Keratinocyte (primary cell): Measurements from ENCODE around the gene STK32C. TPM values are rescaled to one million over a fixed set of nuclear protein-coding genes. Genes with fewer than 3 reads are reported as not detected.

ENCODE experiments used
- DNase-seq: peaks from one replicate; pipeline ENCODE4 v3.0.0-alpha.2; 2011; ENCODE audit warnings: low read depth, missing footprints, low spot score
- FAIRE-seq: peaks from 2 replicates; lab custom pipeline; 2011; peaks lifted over from hg19 to GRCh38; lab: Jason Lieb, UNC
- H2AFZ ChIP-seq: 2 replicates; pipeline ENCODE4 v1.6.0; 2012; ENCODE audit warnings: low read length, control low read depth, inconsistent platforms; ENCODE audit not compliant: control insufficient read depth
- H3K27ac ChIP-seq: 2 replicates; pipeline ENCODE4 v1.5.1; 2011; ENCODE audit warnings: low read length; ENCODE audit not compliant: control insufficient read depth, insufficient read depth
- H3K27me3 ChIP-seq: 3 replicates; pipeline ENCODE4 v1.6.0; 2011; ENCODE audit warnings: low read length; ENCODE audit not compliant: control insufficient read depth, insufficient read depth; ENCODE audit errors: extremely low read depth
- H3K36me3 ChIP-seq, 2 experiments: 2 replicates in 1 of 2; 3 replicates in 1 of 2; pipeline ENCODE4 v1.5.1; 2011; ENCODE audit warnings: low read length in 2 of 2, mild to moderate bottlenecking in 1 of 2; ENCODE audit not compliant: control insufficient read depth in 2 of 2, insufficient read depth in 2 of 2; ENCODE audit errors: extremely low read depth in 1 of 2
- H3K4me1 ChIP-seq: 3 replicates; pipeline ENCODE4 v1.5.1; 2011; ENCODE audit warnings: low read length; ENCODE audit not compliant: control insufficient read depth, insufficient read depth; ENCODE audit errors: extremely low read depth
- H3K4me2 ChIP-seq: 3 replicates; pipeline ENCODE4 v1.6.0; 2011; ENCODE audit warnings: low read depth, low read length; ENCODE audit not compliant: control insufficient read depth, insufficient read depth; ENCODE audit errors: extremely low read depth
- H3K4me3 ChIP-seq, 3 experiments: fragments of 200-600 bp in 1 of 3; sonication (generic) in 1 of 3; 2 replicates in 2 of 3; 3 replicates in 1 of 3; pipeline ENCODE4 v1.5.1; 2011 to 2016; ENCODE audit warnings: low read length in 3 of 3, mild to moderate bottlenecking in 3 of 3, control low read depth in 2 of 3, inconsistent platforms in 1 of 3, low read depth in 1 of 3, mixed read lengths in 1 of 3, mixed run types in 1 of 3, moderate library complexity in 1 of 3; ENCODE audit not compliant: control insufficient read depth in 2 of 3, insufficient read depth in 2 of 3; ENCODE audit errors: extremely low read depth in 1 of 3
- H3K79me2 ChIP-seq: 2 replicates; pipeline ENCODE4 v1.6.0; 2012; ENCODE audit warnings: low read length; ENCODE audit not compliant: control insufficient read depth, insufficient read depth
- H3K9ac ChIP-seq: 3 replicates; pipeline ENCODE4 v1.6.0; 2011; ENCODE audit warnings: low read length; ENCODE audit not compliant: control insufficient read depth, insufficient read depth; ENCODE audit errors: extremely low read depth
- H3K9me1 ChIP-seq: 3 replicates; pipeline ENCODE4 v1.6.0; 2011; ENCODE audit warnings: low read length; ENCODE audit not compliant: control insufficient read depth, insufficient read depth; ENCODE audit errors: extremely low read depth
- H3K9me3 ChIP-seq: 2 replicates; pipeline ENCODE4 v1.5.1; 2012; ENCODE audit warnings: low read depth, low read length; ENCODE audit not compliant: control insufficient read depth
- H4K20me1 ChIP-seq: 3 replicates; pipeline ENCODE4 v1.6.0; 2011; ENCODE audit warnings: low read length; ENCODE audit not compliant: control insufficient read depth, insufficient read depth; ENCODE audit errors: extremely low read depth
- EZH2 ChIP-seq: IDR thresholded peaks from one replicate; pipeline ENCODE4 v1.6.1; 2012; ENCODE audit warnings: inconsistent platforms, mild to moderate bottlenecking, low read length, moderate library complexity
- dilution Hi-C: fragments of 300-500 bp; cut with MboI; formaldehyde crosslinking; loops from one replicate; pipeline ENCODE4 v1.7.0; 2020; ENCODE audit warnings: low sequenced_read_pairs; ENCODE audit not compliant: extremely low pct_ligation_motif_present
- polyA plus RNA-seq, 5 experiments: library from polyadenylated mRNA; depleted of rRNA in 3 of 5; stranded (reverse) in 3 of 5; stranded (forward) in 1 of 5; unstranded in 1 of 5; fragments of >200 nt; gene quantifications; 1 replicate in 1 of 5; 2 replicates in 3 of 5; 3 replicates in 1 of 5; pipeline versions ENCODE4 v1.2.1 to v1.2.3, GENCODE V29; 2011 to 2012; ENCODE audit warnings: missing spikeins in 2 of 5, low read depth in 1 of 5, low replicate concordance in 1 of 5
- TF ChIP-seq, protein P1 (sequence below), 3 experiments: IDR thresholded peaks in 1 of 3; conservative IDR thresholded peaks in 1 of 3; optimal IDR thresholded peaks in 1 of 3; 2 replicates in 2 of 3; 3 replicates in 1 of 3; pipeline versions ENCODE3 to v1.5.1; 2011; ENCODE audit warnings: low read length in 3 of 3, mild to moderate bottlenecking in 3 of 3, moderate library complexity in 2 of 3, control low read depth in 1 of 3, inconsistent platforms in 1 of 3; ENCODE audit not compliant: insufficient read depth in 2 of 3; ENCODE audit errors: extremely low read depth in 1 of 3

Gene STK32C
- polyA plus RNA-seq, 1 donor (not counting 4 experiments of a cell fraction or from before 2014, with no cell fraction given) = 4.1 TPM

DNA sequence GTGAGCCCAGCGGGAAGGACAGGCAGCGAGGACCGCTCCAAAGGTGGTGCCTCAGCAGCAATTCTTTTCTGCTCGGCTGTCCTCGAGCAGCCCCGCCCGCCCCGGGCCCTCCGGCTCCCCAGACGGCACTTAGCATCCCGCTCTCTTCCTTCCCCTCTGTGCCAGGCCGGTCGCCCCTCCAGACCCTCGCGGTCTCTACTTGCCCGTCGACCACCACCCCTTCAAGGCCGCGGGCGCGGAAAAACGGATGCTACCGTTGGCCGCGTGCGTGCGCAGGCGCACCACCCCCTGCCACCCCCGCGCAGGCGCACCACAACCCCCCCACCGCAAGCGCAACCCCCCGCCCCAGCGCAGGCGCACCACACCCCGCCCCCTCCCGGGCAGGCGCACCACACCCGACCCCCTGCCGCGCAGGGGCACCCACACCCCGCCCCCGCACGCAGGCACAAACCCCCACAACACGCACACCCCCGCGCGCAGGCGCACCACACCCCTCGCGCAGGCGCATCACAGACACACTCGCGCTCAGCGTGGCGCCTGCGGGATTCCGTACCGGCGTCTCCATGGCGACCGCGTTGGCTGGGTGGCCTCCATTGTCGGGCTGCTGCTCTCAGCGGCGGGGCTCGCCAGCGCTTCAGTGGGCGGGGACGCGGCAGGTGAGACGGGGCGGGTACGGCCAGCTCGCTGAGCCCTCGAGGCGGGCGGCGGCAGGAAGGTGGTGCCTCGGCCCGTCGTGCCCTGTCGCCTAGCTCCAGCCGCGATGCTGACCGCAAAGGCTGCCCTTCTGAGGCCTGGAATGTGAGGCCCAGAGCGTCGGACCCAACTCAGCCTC is 24.1 kb upstream of the STK32C start, which contains the start of gene LRRC27:
TSS of gene LRRC27 (plus strand) at position 593 of the 832 bp plus-strand sequence. CDS start 1,332 bp downstream, outside the sequence.
- Histone ChIP-seq H3K9me1 (no peaks in the 10 kb centered on the region), H3K79me2 (peaks cover 35% of the 10 kb centered on the region), H2AFZ (peak within 1 kb of the TSS; percentile 95), H3K36me3 (peaks cover 0 to 1% of the 10 kb centered on the region in 2 experiments), H3K9me3 (no peaks in the 10 kb centered on the region), H3K4me1 (peaks cover 14% of the 10 kb centered on the region), H4K20me1 (no peaks in the 10 kb centered on the region), H3K27me3 (no peaks in the 10 kb centered on the region), H3K4me3 (peak within 1 kb of the TSS; percentile 65 to 84 (median 80)), H3K27ac (peak within 1 kb of the TSS; percentile 66), H3K9ac (peak within 1 kb of the TSS; percentile 79), H3K4me2 (peak within 1 kb of the TSS; percentile 87)
- DNase-seq (peak; percentile 86), FAIRE-seq (no peak)
- dilution Hi-C loops = no loop called here
- TF ChIP-seq, protein P1, sequence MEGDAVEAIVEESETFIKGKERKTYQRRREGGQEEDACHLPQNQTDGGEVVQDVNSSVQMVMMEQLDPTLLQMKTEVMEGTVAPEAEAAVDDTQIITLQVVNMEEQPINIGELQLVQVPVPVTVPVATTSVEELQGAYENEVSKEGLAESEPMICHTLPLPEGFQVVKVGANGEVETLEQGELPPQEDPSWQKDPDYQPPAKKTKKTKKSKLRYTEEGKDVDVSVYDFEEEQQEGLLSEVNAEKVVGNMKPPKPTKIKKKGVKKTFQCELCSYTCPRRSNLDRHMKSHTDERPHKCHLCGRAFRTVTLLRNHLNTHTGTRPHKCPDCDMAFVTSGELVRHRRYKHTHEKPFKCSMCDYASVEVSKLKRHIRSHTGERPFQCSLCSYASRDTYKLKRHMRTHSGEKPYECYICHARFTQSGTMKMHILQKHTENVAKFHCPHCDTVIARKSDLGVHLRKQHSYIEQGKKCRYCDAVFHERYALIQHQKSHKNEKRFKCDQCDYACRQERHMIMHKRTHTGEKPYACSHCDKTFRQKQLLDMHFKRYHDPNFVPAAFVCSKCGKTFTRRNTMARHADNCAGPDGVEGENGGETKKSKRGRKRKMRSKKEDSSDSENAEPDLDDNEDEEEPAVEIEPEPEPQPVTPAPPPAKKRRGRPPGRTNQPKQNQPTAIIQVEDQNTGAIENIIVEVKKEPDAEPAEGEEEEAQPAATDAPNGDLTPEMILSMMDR (optimal IDR thresholded peaks at IDR 0.05 in 1 of 3, IDR thresholded peaks at IDR 0.05 in 1 of 3, conservative IDR thresholded peaks at IDR 0.05 in 1 of 3; ENCODE audit: extremely low read depth in 1 of 3, insufficient read depth in 2 of 3, low read length in 3 of 3) = no peak

DNA sequence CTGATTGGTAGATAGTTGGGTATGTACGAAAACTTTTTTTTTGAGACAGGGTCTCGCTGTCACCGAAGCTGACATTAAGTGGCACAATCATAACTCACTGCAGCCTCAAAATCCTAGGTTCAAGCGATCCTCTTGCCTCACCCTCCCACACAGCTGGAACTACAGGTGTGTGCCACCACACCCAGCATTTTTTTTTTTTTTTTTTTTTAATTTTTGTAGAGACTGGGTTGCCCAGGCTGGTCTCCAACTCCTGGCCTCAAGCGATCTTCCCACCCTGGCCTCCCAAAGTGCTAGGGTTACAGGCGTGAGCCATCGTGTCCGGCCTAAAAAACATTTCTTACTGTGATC is 22.7 kb upstream of the STK32C start:
- TF ChIP-seq EZH2 = no peak
- TF ChIP-seq, protein P1 (optimal IDR thresholded peaks at IDR 0.05 in 1 of 3, IDR thresholded peaks at IDR 0.05 in 1 of 3, conservative IDR thresholded peaks at IDR 0.05 in 1 of 3; ENCODE audit: extremely low read depth in 1 of 3, insufficient read depth in 2 of 3, low read length in 3 of 3) = no peak
- no peak overlapping the region for H2AFZ ChIP-seq
- H3K9me1 ChIP-seq = no peaks in the 10 kb centered on the region
- no peaks in the 10 kb centered on the region for H4K20me1 ChIP-seq
- peak overlapping the region; percentile 29 for H3K4me2 ChIP-seq
- H3K9ac ChIP-seq = no peak overlapping the region
- peaks cover 14% of the 10 kb centered on the region for H3K4me1 ChIP-seq
- peaks cover 35% of the 10 kb centered on the region for H3K79me2 ChIP-seq
- no peaks in the 10 kb centered on the region for H3K9me3 ChIP-seq
- peaks cover 0 to 1% of the 10 kb centered on the region in 2 experiments for H3K36me3 ChIP-seq
- DNase-seq (no peak), FAIRE-seq (no peak)
- peak overlapping the region; percentile 57 to 75 (median 65) for H3K4me3 ChIP-seq
- dilution Hi-C loops = no loop called here
- H3K27me3 ChIP-seq = no peaks in the 10 kb centered on the region
- H3K27ac ChIP-seq = no peak overlapping the region
